WTC11 (cell line): ENCODE data around the gene ATR.

ENCODE experiments used
- ATF3 ChIP-seq: sonication (generic); formaldehyde crosslinking; conservative IDR thresholded peaks from 2 replicates; pipeline ENCODE4 v1.8.1; 2022; ENCODE audit warnings: mild to moderate bottlenecking, missing genetic modification reagents
- CDX4 ChIP-seq: fragments of 250-450 bp; sonication (Bioruptor Pico); IDR thresholded peaks from 2 replicates; pipeline ENCODE4 v1.9.0; 2021; ENCODE audit warnings: moderate library complexity, mild to moderate bottlenecking, inconsistent platforms, borderline replicate concordance
- CREM ChIP-seq: sonication (generic); formaldehyde crosslinking; IDR thresholded peaks from 2 replicates; pipeline ENCODE4 v1.8.1; 2022; ENCODE audit warnings: mild to moderate bottlenecking, missing genetic modification reagents, moderate library complexity
- CTCF ChIP-seq: fragments of 200-600 bp; IDR thresholded peaks from 2 replicates; pipeline ENCODE4 v1.8.0; 2022; ENCODE audit warnings: antibody characterized with exemption
- IRF1 ChIP-seq: sonication (generic); formaldehyde crosslinking; IDR thresholded peaks from 2 replicates; pipeline ENCODE4 v1.8.0; 2023; ENCODE audit warnings: missing genetic modification reagents
- KAT7 ChIP-seq: sonication (generic); formaldehyde crosslinking; IDR thresholded peaks from 2 replicates; pipeline ENCODE4 v1.8.1; 2023; ENCODE audit warnings: missing genetic modification reagents, mild to moderate bottlenecking, borderline replicate concordance
- SP1 ChIP-seq: sonication (generic); formaldehyde crosslinking; conservative IDR thresholded peaks from 2 replicates; pipeline ENCODE4 v1.8.1; 2022; ENCODE audit warnings: missing genetic modification reagents
- STAT6 ChIP-seq: sonication (generic); formaldehyde crosslinking; conservative IDR thresholded peaks from 2 replicates; pipeline ENCODE4 v1.8.1; 2023; ENCODE audit warnings: mild to moderate bottlenecking, low read depth, missing genetic modification reagents, moderate library complexity
- TP53 ChIP-seq: sonication (generic); formaldehyde crosslinking; IDR thresholded peaks from 2 replicates; pipeline ENCODE4 v1.8.1; 2023; ENCODE audit warnings: mild to moderate bottlenecking, missing genetic modification reagents
- ZNF232 ChIP-seq: sonication (generic); formaldehyde crosslinking; IDR thresholded peaks from 2 replicates; pipeline ENCODE4 v1.8.0; 2022; ENCODE audit warnings: mild to moderate bottlenecking, missing genetic modification reagents
- ZNF263 ChIP-seq: sonication (generic); formaldehyde crosslinking; IDR thresholded peaks from 2 replicates; pipeline ENCODE4 v1.8.1; 2022; ENCODE audit warnings: low read depth, mild to moderate bottlenecking, moderate library complexity, missing genetic modification reagents
- ZNF423 ChIP-seq: fragments of 250-450 bp; sonication (Bioruptor Pico); IDR thresholded peaks from 2 replicates; pipeline ENCODE4 v2.1.2; 2022; ENCODE audit warnings: mild to moderate bottlenecking, moderate library complexity
- ZNF512 ChIP-seq: sonication (generic); formaldehyde crosslinking; IDR thresholded peaks from 2 replicates; pipeline ENCODE4 v1.8.1; 2022; ENCODE audit warnings: missing genetic modification reagents, borderline replicate concordance

GRCh38 chr3:142434503-142434902 lies 144.0 kb downstream of the ATR start:
- no peak for TF ChIP-seq ZNF232
- no peak for TF ChIP-seq CTCF
- TF ChIP-seq SP1 (CRISPR knock-in tag) = no peak
- TF ChIP-seq ATF3 (CRISPR knock-in tag) = no peak
- no peak for TF ChIP-seq CDX4 (CRISPR knock-in tag)
- no peak for TF ChIP-seq IRF1 (CRISPR knock-in tag)
- no peak for TF ChIP-seq ZNF512 (CRISPR knock-in tag)
- TF ChIP-seq STAT6 = no peak
- TF ChIP-seq TP53 (CRISPR knock-in tag) = no peak
- TF ChIP-seq KAT7 = no peak
- TF ChIP-seq ZNF263 (CRISPR knock-in tag) = no peak
- TF ChIP-seq CREM (CRISPR knock-in tag) = no peak
- TF ChIP-seq ZNF423 (CRISPR knock-in tag) = no peak
